ENCODE results near the gene GATC.
"Not testable (repeated sequence)": the region's sequence is repeated elsewhere in the genome, so short reads cannot be mapped to it uniquely, and the experiment has no call there.

The GATC gene

GRCh38 chr12:120480211-120480610 is 34.0 kb downstream of the GATC start:
- TF ChIP-seq, protein P1, sequence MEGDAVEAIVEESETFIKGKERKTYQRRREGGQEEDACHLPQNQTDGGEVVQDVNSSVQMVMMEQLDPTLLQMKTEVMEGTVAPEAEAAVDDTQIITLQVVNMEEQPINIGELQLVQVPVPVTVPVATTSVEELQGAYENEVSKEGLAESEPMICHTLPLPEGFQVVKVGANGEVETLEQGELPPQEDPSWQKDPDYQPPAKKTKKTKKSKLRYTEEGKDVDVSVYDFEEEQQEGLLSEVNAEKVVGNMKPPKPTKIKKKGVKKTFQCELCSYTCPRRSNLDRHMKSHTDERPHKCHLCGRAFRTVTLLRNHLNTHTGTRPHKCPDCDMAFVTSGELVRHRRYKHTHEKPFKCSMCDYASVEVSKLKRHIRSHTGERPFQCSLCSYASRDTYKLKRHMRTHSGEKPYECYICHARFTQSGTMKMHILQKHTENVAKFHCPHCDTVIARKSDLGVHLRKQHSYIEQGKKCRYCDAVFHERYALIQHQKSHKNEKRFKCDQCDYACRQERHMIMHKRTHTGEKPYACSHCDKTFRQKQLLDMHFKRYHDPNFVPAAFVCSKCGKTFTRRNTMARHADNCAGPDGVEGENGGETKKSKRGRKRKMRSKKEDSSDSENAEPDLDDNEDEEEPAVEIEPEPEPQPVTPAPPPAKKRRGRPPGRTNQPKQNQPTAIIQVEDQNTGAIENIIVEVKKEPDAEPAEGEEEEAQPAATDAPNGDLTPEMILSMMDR (IDR thresholded peaks at IDR 0.05; ENCODE audit: insufficient read depth, low read depth, low read length, missing control alignments): no peak
- DNase-seq (ENCODE audit: low read depth): no peak
- no peak overlapping the region for H3K4me3 ChIP-seq (ENCODE audit: low read length)

DNA sequence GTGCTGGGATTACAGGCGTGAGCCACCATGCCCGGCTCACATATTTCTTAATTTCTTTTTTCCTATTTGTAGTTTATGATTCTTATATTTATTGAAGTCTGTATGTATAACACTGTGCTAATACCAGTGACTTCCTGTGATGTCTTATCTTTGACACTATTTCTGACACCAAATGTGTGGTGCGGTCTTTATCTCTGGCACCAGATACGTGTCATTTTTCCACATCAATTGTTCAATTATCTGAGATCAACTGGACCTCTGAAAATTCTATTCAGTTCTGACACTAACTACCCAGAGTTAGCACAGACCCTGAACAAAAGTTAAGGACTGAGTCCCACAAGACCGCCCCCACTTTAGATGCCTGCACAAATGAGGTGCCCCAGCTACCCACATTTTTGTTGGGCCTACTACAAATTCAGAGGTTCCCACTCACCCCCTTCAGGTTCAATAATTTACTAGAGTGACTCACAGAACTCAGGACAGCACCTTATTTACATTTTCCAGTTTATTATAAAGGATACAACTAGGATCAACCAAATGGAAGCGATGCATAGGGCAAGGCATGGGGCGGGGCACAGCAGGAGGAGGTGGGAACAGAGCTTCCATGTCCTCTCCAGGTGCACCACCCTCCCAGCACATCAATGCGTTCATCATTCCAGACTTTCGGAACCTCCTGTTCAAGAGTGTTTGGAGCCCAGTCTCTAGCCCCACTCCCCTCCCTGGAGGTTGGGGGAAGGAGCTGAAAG is 35.0 kb downstream of the GATC start:
- TF ChIP-seq, protein P1 (IDR thresholded peaks at IDR 0.05; ENCODE audit: insufficient read depth, low read depth, low read length, missing control alignments): no peak
- no peak overlapping the region for H3K4me3 ChIP-seq (ENCODE audit: low read length)
- no peak for DNase-seq (ENCODE audit: low read depth)

DNA sequence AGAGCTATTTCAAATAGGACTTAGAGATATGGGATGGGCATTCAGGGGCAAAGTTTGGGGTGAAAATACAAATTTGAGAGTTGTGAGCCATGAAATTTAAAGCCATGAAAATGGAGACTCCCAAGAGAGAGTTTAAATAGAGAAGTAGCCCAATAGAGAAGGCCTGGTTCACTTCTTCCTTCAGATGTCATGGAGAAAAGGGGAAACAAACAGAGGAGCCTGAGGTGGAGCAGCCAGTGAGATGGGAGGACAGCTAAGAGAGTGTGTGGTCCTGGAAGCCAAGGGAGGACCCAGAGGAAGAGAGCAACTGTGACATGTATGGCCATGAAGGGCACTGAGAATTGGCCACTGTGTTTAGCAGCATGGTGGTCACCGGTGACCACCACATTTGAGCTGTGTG is 37.4 kb downstream of the GATC start:
- TF ChIP-seq, protein P1 (IDR thresholded peaks at IDR 0.05; ENCODE audit: insufficient read depth, low read depth, low read length, missing control alignments): no peak
- DNase-seq (ENCODE audit: low read depth): no peak
- H3K4me3 ChIP-seq (ENCODE audit: low read length): no peak overlapping the region

DNA sequence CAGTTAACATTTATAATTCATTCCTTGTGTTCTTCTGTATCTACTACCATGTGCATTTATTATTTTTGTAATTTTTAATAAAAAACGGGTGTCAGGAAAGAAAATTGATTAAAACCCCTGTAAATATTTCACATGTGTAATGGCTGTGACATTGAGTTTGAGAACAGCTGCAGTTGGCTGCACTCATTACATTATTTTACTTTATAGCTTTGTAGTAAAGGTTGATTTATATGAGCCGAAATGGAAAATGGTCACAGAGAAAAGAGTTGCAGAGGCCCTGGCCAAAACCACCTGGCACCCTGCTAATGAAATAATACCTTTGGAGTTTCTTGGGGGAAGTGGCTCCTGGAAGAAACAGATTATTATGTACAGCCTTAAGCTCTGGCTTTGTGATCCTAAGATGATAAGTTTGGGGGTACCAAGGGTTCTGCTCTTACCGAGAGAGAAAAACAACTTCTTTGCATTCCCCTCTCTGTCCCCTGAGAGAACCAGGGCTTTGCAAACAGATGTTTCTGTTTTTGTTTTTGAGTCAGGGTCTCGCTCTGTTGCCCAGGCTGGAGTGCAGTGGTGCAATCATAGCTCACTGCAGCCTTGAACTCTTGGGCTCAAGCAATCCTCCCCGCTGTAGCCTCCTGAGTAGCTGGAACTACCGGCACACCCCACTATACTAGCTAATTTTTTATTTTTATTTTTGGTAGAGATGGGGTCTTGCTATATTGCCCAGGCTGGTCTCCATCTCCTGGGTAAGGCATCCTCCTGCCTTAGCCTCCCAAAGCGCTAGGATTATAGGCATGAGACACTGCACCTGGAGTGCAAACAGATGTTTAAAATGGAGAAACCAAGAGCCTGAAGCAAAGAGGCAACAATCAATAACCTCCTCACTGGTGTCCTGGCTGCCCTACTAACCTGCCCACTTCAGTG is 40.0 kb downstream of the GATC start:
- DNase-seq (ENCODE audit: low read depth): no peak
- TF ChIP-seq, protein P1 (IDR thresholded peaks at IDR 0.05; ENCODE audit: insufficient read depth, low read depth, low read length, missing control alignments): no peak

DNA sequence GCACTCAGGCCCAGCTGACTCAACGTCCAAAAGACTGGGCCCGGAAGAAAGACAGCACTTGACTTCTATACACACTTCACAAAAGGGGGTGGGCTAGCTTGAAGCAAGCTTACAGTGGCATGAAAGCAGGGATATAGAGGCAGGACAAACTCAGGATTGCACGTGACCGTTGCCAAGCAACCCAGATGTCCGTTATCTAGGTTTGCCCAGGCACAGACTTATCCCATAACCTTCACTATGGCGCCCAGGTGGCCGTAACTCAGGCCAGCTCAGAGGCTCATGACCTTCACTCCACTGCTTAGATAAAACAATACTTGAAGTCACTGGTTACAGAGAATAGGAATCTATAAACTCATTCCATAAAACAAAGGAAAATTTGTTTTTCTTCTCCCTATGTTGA is 41.3 kb downstream of the GATC start:
- not testable (repeated sequence) for H3K4me3 ChIP-seq (ENCODE audit: low read length); DNase-seq (ENCODE audit: low read depth)

More for the DNA sequence above, 40.0 kb downstream of the GATC start:
- no peak overlapping the region for H3K4me3 ChIP-seq (ENCODE audit: low read length)

- H3K4me3 ChIP-seq (ENCODE audit: low read length): no peak overlapping the region
- no peak for DNase-seq (ENCODE audit: low read depth)
- TF ChIP-seq, protein P1 (IDR thresholded peaks at IDR 0.05; ENCODE audit: insufficient read depth, low read depth, low read length, missing control alignments): no peak
These were observed 41.9 kb downstream of the GATC start for GRCh38 chr12:120488057-120488640.

GRCh38 chr12:120489018-120489417 is 42.8 kb downstream of the GATC start:
- no peak overlapping the region for H3K4me3 ChIP-seq (ENCODE audit: low read length)
- no peak for DNase-seq (ENCODE audit: low read depth)
- TF ChIP-seq, protein P1 (IDR thresholded peaks at IDR 0.05; ENCODE audit: insufficient read depth, low read depth, low read length, missing control alignments): no peak

Measured in epithelial cell of esophagus (primary cell).